HepG2 (cell line): ENCODE results near the gene ATG13.

Experiments used
- ATF2 ChIP-seq: sonication (generic); formaldehyde crosslinking; IDR thresholded peaks from 2 replicates; pipeline ENCODE4 v1.4.0; 2020; ENCODE audit warnings: missing genetic modification reagents
- CTCF ChIP-seq: sonication (generic); formaldehyde crosslinking; IDR thresholded peaks from 2 replicates; pipeline ENCODE4 v1.5.0; 2020; ENCODE audit warnings: mild to moderate bottlenecking, missing genetic modification reagents, moderate library complexity
- GABPA ChIP-seq, 2 experiments: IDR thresholded peaks; 2 replicates each; pipeline ENCODE4 v1.6.1; 2011 to 2016; ENCODE audit warnings: low read depth in 2 of 2, low read length in 1 of 2, missing biosample characterization in 1 of 2, missing genetic modification characterization in 1 of 2
- GTF3A ChIP-seq: sonication (generic); formaldehyde crosslinking; conservative IDR thresholded peaks from 2 replicates; pipeline ENCODE4 v1.4.0; 2020; ENCODE audit warnings: mild to moderate bottlenecking, missing genetic modification reagents
- MLLT10 ChIP-seq: sonication (generic); formaldehyde crosslinking; IDR thresholded peaks from 2 replicates; pipeline ENCODE4 v1.4.0; 2020; ENCODE audit warnings: missing genetic modification reagents
- MXD3 ChIP-seq: IDR thresholded peaks from 2 replicates; pipeline ENCODE4 v1.6.1; 2016; ENCODE audit warnings: mild to moderate bottlenecking, missing biosample characterization, missing genetic modification reagents
- PHF20 ChIP-seq: sonication (generic); formaldehyde crosslinking; IDR thresholded peaks from 2 replicates; pipeline ENCODE4 v1.5.0; 2020; ENCODE audit warnings: mild to moderate bottlenecking, missing genetic modification reagents
- POLR2A ChIP-seq, 2 experiments: IDR thresholded peaks; 2 replicates each; pipeline ENCODE4 v1.6.1; 2011; ENCODE audit warnings: low read depth in 2 of 2, low read length in 2 of 2, mild to moderate bottlenecking in 1 of 2, moderate library complexity in 1 of 2; ENCODE audit not compliant: insufficient read depth in 1 of 2
- RELA ChIP-seq: sonication (generic); formaldehyde crosslinking; IDR thresholded peaks from 2 replicates; pipeline ENCODE4 v1.4.0; 2020; ENCODE audit warnings: missing genetic modification reagents
- SMAD3 ChIP-seq: sonication (generic); formaldehyde crosslinking; IDR thresholded peaks from 2 replicates; pipeline ENCODE4 v1.4.0; 2020; ENCODE audit warnings: missing genetic modification reagents
- TCF7 ChIP-seq: sonication (generic); IDR thresholded peaks from 2 replicates; pipeline ENCODE4 v1.6.1; 2016; ENCODE audit warnings: antibody characterized with exemption, low read depth
- ZNF460 ChIP-seq: sonication (generic); formaldehyde crosslinking; IDR thresholded peaks from 2 replicates; pipeline ENCODE4 v1.5.1; 2020; ENCODE audit warnings: missing genetic modification reagents, mild to moderate bottlenecking, borderline replicate concordance
- ZNF674 ChIP-seq: sonication (generic); formaldehyde crosslinking; IDR thresholded peaks from 2 replicates; pipeline ENCODE4 v1.5.0; 2020; ENCODE audit warnings: low read depth, mild to moderate bottlenecking, missing genetic modification reagents

- TF ChIP-seq POLR2A (IDR thresholded peaks at IDR 0.05; ENCODE audit: insufficient read depth in 1 of 2, low read depth in 2 of 2, low read length in 2 of 2) (no peak), ZNF460 (no peak), SMAD3 (no peak), RELA (CRISPR knock-in tag) (no peak), MXD3 (CRISPR knock-in tag) (no peak), ZNF674 (CRISPR knock-in tag) (no peak), MLLT10 (no peak), GTF3A (no peak), CTCF (no peak), GABPA (IDR thresholded peaks at IDR 0.05; ENCODE audit: low read depth, low read length) (no peak), GABPA (CRISPR knock-in tag; IDR thresholded peaks at IDR 0.05; ENCODE audit: low read depth) (no peak), TCF7 (no peak), PHF20 (no peak), ATF2 (CRISPR knock-in tag) (no peak)
Measured at GRCh38 chr11:46681814-46682213, 64.5 kb downstream of the ATG13 start.
